Muscle layer of colon (tissue), 2 donors: ENCODE data around the gene CCDC92.

Source experiments
- H3K27ac ChIP-seq: one replicate; pipeline ENCODE4 v1.7.0; 2013; ENCODE audit warnings: low read depth, mild to moderate bottlenecking, low read length, moderate library complexity
- H3K27me3 ChIP-seq, 2 donors: one replicate each; pipeline ENCODE4 v1.7.0; 2013; ENCODE audit warnings: low read length in 2 of 2, mild to moderate bottlenecking in 2 of 2; ENCODE audit not compliant: insufficient read depth in 2 of 2, control insufficient read depth in 1 of 2
- H3K36me3 ChIP-seq: one replicate; pipeline ENCODE4 v1.7.0; 2013; ENCODE audit warnings: mild to moderate bottlenecking, low read length; ENCODE audit not compliant: insufficient read depth
- H3K4me1 ChIP-seq: one replicate; pipeline ENCODE4 v1.7.0; 2013; ENCODE audit warnings: mild to moderate bottlenecking, low read length; ENCODE audit not compliant: insufficient read depth
- H3K4me3 ChIP-seq, 2 donors: one replicate each; pipeline ENCODE4 v1.7.0; 2013; ENCODE audit warnings: low read length in 2 of 2, low read depth in 1 of 2, mild to moderate bottlenecking in 1 of 2, moderate library complexity in 1 of 2
- H3K9ac ChIP-seq: one replicate; pipeline ENCODE4 v1.7.0; 2013; ENCODE audit warnings: low read length
- H3K9me3 ChIP-seq: one replicate; pipeline ENCODE4 v1.7.0; 2013; ENCODE audit warnings: mild to moderate bottlenecking, low read length
- donor health status: abdominal sarcoma.
- donor health status: Adenocarcinoma of cecum.

Gene CCDC92

DNA sequence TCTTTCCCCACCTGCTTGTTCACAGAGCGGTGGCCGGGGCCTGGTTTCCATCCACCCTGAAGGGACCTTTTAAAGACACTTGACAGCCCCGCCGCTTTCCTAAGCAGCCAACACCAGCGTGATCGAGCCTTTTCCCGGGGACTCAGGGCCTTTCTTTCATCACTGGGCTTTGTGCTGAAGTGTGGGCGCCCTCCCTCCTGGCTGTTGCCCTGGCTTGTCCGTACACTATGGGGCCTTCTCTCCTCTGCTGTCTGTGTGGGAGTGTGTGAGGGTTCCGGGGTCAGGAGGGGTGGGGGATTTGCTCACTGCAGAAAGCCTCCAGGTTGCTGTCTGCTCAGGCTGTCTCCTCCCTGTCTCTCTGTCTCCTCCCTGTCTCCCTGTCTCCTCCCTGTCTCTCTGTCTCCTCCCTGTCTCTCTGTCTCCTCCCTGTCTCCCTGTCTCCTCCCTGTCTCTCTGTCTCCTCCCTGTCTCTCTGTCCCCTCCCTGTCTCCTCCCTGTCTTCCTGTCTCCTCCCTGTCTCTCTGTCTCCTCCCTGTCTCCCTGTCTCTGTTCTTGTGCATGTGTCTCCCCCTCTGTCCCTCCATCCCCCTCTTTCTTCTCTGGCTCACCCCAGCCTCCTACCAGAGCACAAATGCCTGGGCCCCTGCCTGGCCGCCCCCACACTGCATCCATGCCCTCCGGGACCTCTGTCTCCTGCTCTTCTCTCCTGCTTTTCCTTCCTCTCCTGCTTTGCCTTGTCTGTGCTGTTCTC is 64.7 kb downstream of the CCDC92 start:
- H3K4me3 ChIP-seq, result no peak overlapping the region
- H3K4me1 ChIP-seq, result no peaks in the 10 kb centered on the region
- no peak overlapping the region for H3K27ac ChIP-seq
- no peaks in the 10 kb centered on the region for H3K36me3 ChIP-seq
- no peaks in the 10 kb centered on the region for H3K27me3 ChIP-seq
- H3K9ac ChIP-seq, result no peak overlapping the region
- no peaks in the 10 kb centered on the region for H3K9me3 ChIP-seq

DNA sequence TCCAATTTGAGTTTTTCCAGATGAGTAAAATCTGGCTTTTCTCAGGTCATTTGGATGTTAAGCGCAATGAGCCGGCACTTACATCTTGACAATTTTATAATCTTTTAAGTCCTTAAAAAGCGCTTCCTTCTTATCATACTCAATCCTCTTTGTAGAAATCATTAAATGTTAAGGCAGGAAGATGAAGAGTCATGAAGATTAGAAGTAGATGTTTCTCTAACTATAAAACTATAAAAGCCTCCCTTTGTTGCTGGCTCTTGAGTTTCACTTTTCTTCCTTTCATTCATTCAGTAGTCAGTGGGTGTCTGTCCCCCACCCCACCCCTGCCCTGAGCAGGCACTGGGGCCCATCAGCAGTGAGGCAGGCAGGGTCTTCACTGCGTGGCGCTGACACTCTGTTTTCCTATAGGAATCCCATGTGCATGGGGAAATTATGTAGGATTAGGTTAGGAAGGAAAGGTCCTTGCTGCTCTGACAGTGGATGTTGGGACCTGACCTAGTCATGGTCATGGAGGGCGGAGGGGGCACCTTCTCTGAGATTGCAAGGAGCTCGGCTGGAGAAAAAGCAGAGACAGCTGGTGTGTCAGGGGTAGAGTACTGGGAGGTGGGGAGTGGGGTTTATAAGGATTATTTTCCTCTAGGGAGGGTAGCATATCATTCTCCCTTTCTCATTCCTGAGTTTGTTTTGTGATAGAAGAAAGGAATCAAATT is 65.8 kb downstream of the CCDC92 start:
- no peak overlapping the region for H3K9ac ChIP-seq
- no peaks in the 10 kb centered on the region for H3K9me3 ChIP-seq
- H3K36me3 ChIP-seq, result no peaks in the 10 kb centered on the region
- no peak overlapping the region for H3K27ac ChIP-seq
- no peak overlapping the region for H3K4me3 ChIP-seq
- no peaks in the 10 kb centered on the region for H3K4me1 ChIP-seq
- no peaks in the 10 kb centered on the region for H3K27me3 ChIP-seq

DNA sequence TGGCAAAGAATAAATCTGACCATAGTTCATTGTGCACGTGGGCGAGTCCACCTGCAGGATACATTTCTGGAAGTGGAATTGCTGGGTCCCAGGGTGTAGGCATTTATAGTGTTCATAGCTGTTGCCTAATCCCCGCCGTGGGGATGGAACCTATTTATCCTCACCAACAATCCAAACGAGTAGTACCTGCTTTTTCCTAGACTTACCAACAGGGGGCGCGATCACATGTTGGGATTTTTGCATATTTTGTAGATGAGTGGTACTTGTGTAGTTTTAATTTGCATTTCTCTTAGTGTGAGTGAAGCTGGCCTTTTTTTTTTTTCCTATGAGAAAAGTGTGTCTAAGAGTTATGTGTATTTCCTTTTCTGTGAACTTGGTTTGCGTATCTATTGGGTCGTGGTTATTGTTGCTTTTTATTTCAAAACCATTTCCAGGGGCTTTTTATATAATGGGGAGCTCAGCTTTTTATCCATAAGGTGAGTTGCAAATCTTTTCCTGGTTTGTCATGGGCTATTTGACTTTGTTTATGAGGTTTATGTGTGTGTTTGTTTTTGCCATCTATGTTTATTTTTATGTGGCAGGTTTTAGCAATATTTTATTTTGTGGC is 67.2 kb downstream of the CCDC92 start:
- Histone ChIP-seq H3K27me3 (no peaks in the 10 kb centered on the region), H3K4me1 (no peaks in the 10 kb centered on the region), H3K4me3 (no peak overlapping the region), H3K27ac (no peak overlapping the region), H3K9me3 (no peaks in the 10 kb centered on the region), H3K36me3 (no peaks in the 10 kb centered on the region), H3K9ac (no peak overlapping the region)

DNA sequence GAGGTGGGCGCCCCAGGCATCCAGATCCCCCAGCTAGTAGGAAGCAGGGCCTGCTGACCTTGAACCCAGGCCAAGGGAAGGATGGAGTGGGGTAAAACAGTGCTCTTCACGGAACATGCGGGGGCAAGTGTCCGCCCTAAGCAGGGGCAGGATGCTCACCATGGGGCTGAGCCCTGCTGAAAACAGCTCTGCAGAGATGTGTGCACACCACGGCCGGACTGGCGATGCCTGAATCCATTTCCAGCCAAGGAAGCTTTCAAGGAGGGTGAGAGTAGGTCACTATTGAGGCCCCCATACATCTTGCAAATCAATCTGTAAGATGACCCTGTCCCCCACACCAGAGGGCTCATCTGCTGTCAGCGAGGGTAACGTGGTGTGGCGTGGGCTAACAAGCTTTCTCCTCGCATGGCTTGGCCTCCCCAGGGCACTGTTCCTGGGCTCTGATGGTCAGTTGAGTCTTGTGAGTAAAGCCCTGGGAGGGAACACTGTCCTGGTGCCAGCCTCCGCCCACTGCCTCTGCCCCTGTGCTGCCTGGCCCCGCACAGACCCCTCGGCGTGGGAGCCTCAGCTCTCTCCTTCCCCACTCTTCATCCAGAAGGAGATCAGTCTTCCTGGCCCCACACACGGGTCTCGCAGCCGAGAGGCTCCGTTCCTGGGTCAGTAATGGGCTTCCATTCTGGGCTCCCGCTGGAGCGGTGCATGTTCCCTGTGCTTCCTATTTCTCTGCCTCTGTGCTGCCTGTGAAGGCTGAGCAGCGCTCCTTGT is 69.1 kb downstream of the CCDC92 start:
- Histone ChIP-seq H3K4me1 (no peaks in the 10 kb centered on the region), H3K36me3 (no peaks in the 10 kb centered on the region), H3K4me3 (no peak overlapping the region), H3K9me3 (no peaks in the 10 kb centered on the region), H3K27me3 (no peaks in the 10 kb centered on the region), H3K9ac (no peak overlapping the region), H3K27ac (no peak overlapping the region)

DNA sequence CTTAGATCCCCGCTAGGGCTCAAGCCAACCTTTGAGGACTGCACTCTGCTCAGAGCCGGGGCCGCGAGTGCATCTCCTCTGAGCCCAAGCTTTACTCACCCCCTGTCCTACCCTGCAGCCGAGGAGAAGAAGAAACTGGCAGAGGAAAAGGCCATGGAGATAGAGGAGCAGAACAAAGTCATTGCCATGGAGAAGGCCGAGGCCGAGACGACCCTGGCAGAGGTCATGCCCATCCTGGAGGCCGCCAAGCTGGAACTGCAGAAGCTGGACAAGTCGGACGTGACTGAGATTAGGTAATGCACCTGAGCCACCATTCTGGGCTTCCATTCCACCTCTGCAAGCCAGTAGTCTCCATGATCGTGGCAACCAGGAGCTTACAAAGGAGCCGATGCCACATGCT is 69.8 kb downstream of the CCDC92 start:
- no peaks in the 10 kb centered on the region for H3K27me3 ChIP-seq
- no peak overlapping the region for H3K9ac ChIP-seq
- H3K27ac ChIP-seq, result no peak overlapping the region
- no peak overlapping the region for H3K4me3 ChIP-seq
- no peaks in the 10 kb centered on the region for H3K4me1 ChIP-seq
- no peaks in the 10 kb centered on the region for H3K36me3 ChIP-seq
- no peaks in the 10 kb centered on the region for H3K9me3 ChIP-seq

DNA sequence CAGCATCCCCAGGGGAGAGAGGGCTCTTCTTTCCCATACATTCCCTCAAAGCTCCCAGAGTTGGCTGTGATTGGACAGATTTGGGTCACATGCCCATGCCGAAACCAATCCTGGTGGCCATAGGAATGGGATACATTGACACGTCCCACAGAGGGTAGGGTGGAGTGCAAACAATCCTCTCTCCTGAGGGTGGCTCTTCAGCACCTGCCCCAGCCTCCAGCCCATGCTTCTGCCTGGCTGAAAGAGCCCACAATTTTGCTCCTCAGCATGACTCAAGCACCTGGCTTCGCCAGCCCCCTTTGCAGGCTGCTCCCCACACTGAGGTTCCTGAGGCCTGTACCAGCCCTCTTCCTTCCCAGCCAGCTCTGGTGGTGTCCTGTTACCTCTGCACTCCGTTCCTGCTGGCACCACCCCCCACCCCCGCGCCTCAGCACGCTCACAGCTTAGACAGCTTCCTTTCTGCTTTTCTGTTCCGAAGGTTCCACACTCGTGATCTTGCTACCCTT is 71.7 kb downstream of the CCDC92 start:
- Histone ChIP-seq H3K36me3 (no peaks in the 10 kb centered on the region), H3K27me3 (no peaks in the 10 kb centered on the region), H3K4me1 (no peaks in the 10 kb centered on the region), H3K4me3 (no peak overlapping the region), H3K9ac (no peak overlapping the region), H3K9me3 (no peaks in the 10 kb centered on the region), H3K27ac (no peak overlapping the region)

DNA sequence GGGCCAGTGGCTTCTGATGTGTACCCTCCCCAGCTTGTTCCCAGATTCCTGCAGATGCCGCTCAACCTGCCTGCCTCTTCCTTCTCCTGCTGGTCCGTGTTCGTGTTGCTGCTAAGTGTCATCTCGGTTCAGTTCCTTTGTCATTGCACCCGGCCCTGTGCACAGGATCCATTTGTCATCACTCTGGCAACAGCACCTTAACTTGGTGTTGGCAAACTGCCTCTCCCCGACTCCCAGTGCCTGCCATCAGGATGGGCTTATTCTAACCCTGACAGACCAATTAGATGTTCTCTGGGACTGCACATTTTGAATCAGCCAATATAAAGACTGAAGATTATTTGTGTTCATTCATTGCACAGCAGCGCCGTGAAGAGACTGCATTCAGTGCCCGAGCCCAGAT is 73.3 kb downstream of the CCDC92 start:
- no peak overlapping the region for H3K27ac ChIP-seq
- no peaks in the 10 kb centered on the region for H3K36me3 ChIP-seq
- no peaks in the 10 kb centered on the region for H3K27me3 ChIP-seq
- H3K4me3 ChIP-seq, result no peak overlapping the region
- H3K9me3 ChIP-seq, result no peaks in the 10 kb centered on the region
- H3K9ac ChIP-seq, result no peak overlapping the region
- H3K4me1 ChIP-seq, result no peaks in the 10 kb centered on the region

DNA sequence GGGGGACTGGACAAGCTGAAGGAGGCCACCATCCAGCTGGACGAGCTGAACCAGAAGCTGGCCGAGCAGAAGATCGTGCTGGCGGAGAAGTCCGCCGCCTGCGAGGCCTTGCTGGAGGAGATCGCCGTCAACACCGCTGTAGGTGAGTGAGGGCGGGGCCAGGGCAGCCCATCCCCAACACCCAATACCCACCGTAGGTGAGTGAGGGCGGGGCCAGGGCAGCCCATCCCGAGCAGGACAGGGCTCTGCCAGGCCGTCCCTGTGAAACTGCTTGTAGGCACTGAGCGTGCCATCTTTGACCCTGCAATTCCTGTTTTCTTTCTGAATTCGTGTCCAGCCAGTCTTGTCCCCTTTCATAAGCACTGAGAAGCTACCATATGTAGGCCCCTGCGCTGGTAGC is 74.0 kb downstream of the CCDC92 start:
- Histone ChIP-seq H3K27me3 (no peaks in the 10 kb centered on the region), H3K9ac (no peak overlapping the region), H3K36me3 (no peaks in the 10 kb centered on the region), H3K4me3 (no peak overlapping the region), H3K4me1 (no peaks in the 10 kb centered on the region), H3K9me3 (no peaks in the 10 kb centered on the region), H3K27ac (no peak overlapping the region)

DNA sequence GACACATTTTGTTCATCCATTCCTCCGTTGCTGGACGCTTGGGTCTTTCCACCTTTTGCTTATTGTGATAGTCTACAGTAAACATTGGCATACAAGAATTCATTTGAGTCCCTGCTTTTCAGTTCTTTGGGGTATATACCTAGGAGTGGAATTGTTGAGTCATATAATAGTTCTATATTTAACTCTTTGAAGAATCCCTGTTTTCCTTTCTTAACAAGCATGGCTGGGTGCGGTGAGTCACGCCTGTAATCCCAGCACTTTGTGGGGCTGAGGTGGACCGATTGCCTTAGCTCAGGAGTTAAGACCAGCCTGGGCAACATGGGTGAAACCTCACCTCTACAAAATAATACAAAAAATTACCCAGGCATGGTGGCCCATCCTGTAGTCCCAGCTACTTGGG is 75.4 kb downstream of the CCDC92 start:
- H3K27ac ChIP-seq, result no peak overlapping the region
- H3K4me3 ChIP-seq, result no peak overlapping the region
- H3K9me3 ChIP-seq, result no peaks in the 10 kb centered on the region
- H3K4me1 ChIP-seq, result no peaks in the 10 kb centered on the region
- no peak overlapping the region for H3K9ac ChIP-seq
- H3K36me3 ChIP-seq, result no peaks in the 10 kb centered on the region
- H3K27me3 ChIP-seq, result no peaks in the 10 kb centered on the region

DNA sequence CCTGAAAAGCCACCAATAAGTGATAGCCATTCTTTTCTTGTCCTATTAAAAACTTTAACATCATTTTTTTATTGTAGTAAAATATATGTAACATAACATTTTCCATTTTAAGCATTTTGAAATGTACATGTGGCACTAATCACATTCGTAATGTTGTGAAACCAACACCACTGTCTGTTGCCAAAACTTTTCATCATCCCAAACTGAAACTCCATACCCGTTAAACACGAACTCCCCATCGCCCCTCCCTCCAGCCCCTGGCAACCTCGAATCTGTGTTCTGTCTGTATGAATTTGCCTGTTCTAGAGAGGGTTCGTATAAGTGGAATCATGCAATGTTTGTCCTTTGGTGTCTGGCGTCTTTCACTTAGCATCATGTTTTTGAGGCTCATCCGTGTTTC is 75.9 kb downstream of the CCDC92 start:
- no peak overlapping the region for H3K4me3 ChIP-seq
- no peak overlapping the region for H3K9ac ChIP-seq
- no peak overlapping the region for H3K27ac ChIP-seq

DNA sequence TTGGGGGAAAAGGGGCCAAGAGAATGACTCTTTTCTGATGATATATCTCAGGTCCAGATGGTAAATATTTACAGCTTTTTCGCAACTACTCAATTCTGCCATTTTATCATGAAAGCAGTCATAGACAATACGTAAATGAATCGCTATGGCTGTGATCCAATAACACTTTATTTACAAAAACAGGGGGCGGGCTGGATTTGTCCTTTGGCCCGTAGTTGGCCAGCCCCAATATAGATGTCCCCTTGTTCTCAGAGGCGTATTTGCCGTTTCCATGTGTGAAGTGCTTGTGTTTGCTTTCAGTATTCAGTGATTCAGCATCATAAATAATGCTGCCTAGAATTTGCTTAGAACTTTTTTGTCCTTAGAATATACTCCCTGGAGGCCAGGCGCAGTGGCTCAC is 77.2 kb downstream of the CCDC92 start:
- Histone ChIP-seq H3K36me3 (no peaks in the 10 kb centered on the region), H3K4me1 (no peaks in the 10 kb centered on the region), H3K27me3 (no peaks in the 10 kb centered on the region), H3K9ac (no peak overlapping the region), H3K27ac (no peak overlapping the region), H3K9me3 (no peaks in the 10 kb centered on the region), H3K4me3 (no peak overlapping the region)

More for the DNA sequence above, 75.9 kb downstream of the CCDC92 start:
- Histone ChIP-seq H3K4me1 (no peaks in the 10 kb centered on the region), H3K36me3 (no peaks in the 10 kb centered on the region), H3K9me3 (no peaks in the 10 kb centered on the region), H3K27me3 (no peaks in the 10 kb centered on the region)
